ENCODE results near the gene ITK.
"Not testable (repeated sequence)": the region's sequence is repeated elsewhere in the genome, so short reads cannot be mapped to it uniquely, and the experiment has no call there.

The ITK gene

DNA sequence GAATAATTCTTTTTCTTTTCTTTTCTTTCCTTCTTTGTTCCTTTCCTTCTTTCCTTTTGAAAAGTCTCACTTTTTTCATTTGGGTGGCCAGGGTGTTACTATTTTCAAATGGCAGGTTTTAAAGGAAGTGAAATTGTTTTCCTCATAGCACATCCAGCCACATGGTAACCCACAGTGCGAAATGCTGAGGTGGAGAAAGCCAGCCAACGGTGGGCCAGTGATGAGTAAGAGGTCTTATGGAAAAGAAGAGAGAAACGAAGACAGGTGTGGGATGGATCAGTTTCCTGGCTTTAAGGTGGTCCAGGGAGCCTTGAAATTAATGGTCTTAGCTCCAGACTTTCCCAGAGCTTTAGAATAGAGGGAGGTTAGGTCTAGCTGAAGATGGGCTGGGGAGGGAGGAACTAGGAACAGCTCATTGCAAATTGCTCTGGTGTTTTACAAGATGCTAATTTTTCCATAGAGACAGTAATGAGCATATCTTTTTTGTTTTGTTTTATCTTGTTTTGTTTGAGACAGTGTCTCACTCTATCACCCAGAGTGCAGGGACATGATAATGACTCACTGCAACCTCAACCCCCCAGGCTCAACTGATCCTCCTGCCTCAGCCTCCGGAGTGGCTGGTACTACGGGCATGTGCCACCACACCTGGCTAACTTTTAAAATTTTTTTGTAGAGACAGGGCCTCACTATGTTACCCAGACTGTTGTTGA, 17.8 kb downstream of the ITK start:
- no peak overlapping the region for H3K27ac ChIP-seq
- TF ChIP-seq ZFX (IDR thresholded peaks at IDR 0.05), result no peak
- TF ChIP-seq, protein P1, sequence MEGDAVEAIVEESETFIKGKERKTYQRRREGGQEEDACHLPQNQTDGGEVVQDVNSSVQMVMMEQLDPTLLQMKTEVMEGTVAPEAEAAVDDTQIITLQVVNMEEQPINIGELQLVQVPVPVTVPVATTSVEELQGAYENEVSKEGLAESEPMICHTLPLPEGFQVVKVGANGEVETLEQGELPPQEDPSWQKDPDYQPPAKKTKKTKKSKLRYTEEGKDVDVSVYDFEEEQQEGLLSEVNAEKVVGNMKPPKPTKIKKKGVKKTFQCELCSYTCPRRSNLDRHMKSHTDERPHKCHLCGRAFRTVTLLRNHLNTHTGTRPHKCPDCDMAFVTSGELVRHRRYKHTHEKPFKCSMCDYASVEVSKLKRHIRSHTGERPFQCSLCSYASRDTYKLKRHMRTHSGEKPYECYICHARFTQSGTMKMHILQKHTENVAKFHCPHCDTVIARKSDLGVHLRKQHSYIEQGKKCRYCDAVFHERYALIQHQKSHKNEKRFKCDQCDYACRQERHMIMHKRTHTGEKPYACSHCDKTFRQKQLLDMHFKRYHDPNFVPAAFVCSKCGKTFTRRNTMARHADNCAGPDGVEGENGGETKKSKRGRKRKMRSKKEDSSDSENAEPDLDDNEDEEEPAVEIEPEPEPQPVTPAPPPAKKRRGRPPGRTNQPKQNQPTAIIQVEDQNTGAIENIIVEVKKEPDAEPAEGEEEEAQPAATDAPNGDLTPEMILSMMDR (conservative IDR thresholded peaks at IDR 0.05), result no peak

DNA sequence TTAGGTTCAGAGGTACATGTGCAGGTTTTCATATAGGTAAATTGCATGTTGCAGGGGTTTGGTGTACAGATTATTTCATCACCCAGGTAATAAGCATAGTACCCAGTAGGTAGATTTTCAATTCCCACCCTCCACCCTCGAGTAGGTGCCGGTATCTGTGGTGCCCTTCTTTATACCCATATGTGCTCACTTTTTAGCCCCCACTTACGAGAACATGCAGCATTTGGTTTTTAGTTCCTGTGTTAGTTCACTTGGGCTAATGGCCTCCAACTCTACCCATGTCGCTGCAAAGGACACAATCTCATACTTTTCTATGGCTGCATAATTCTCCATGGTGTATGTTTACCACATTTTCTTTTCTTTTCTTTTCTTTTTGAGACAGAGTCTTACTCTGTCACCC, 21.2 kb downstream of the ITK start:
- H3K27ac ChIP-seq, result no peak overlapping the region
- TF ChIP-seq ZFX (IDR thresholded peaks at IDR 0.05), result no peak
- TF ChIP-seq, protein P1 (conservative IDR thresholded peaks at IDR 0.05), result no peak

DNA sequence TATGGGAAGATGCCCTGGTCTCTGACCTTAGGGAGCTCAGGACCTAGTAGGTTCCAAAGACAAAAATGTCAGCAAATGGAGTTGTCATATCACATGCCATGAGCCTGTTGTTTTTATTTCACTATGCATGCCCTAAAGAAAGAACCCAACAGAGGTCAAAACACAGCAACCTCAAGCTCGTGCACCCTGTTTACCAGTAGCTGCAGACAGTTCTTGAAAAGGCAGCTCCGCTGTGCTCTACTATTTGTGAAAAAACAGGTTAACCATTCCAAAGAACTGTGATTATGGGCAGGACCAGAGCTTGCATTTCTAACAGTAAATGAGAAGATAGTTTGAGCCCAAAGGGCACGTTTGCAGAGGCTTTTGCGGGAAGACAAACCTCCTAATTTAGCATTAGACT, 22.8 kb downstream of the ITK start:
- TF ChIP-seq ZFX (IDR thresholded peaks at IDR 0.05), result no peak
- TF ChIP-seq, protein P1 (conservative IDR thresholded peaks at IDR 0.05), result no peak
- no peak overlapping the region for H3K27ac ChIP-seq

DNA sequence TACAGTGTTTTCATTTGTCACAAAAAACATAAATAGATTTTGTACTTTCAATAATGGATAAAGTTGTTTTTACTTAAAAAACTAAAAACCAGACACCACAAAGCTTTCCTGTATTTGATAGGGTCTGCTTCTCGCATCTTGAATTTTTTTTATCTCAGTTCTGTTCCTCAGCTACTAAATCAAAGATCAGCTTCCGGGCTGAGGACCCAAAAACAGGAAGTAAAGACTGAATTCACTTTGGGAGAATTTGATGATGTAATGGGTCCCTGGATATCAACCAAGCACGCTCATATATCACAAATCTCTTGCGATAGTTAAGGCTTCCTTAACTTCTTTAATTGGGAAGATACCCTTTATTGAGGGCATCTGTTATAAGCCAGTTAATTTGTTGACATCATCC, 24.1 kb downstream of the ITK start:
- TF ChIP-seq, protein P1 (conservative IDR thresholded peaks at IDR 0.05), result no peak
- TF ChIP-seq ZFX (IDR thresholded peaks at IDR 0.05), result no peak
- no peak overlapping the region for H3K27ac ChIP-seq

DNA sequence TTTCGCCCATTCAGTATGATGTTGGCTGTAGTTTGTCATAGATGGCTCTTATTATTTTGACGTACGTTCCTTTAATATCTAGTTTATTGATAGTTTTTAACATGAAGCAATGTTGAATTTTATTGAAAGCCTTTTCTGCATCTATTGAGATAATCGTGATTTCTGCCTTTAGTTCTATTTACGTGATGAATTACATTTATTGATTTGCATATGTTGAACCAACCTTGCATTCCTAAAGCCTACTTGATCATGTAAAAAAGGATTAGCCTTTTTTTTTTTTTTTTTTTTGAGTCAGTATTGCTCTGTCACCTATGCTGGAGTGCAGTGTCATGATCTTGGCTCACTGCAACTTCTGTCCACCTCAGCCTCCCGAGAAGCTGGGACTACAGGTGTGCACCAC, 25.1 kb downstream of the ITK start:
- TF ChIP-seq, protein P1 (conservative IDR thresholded peaks at IDR 0.05), result no peak
- no peak for TF ChIP-seq ZFX (IDR thresholded peaks at IDR 0.05)
- H3K27ac ChIP-seq, result no peak overlapping the region

DNA sequence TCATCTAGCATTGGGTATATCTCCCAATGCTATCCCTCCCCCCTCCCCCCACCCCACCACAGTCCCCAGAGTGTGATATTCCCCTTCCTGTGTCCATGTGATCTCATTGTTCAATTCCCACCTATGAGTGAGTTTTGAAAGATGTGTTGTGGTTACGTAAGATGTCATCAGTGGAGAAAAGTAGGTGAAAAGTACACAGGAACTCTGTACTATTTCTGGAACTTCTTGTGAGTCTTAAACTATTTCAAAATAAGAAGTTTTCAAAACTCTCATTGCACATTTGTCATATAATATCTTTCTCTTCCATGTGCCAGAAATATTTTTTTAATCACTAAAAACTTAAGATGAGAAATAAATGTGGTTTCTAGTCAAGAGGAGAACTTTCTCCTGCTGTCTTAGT, 30.0 kb downstream of the ITK start:
- not testable (repeated sequence) for H3K27ac ChIP-seq

DNA sequence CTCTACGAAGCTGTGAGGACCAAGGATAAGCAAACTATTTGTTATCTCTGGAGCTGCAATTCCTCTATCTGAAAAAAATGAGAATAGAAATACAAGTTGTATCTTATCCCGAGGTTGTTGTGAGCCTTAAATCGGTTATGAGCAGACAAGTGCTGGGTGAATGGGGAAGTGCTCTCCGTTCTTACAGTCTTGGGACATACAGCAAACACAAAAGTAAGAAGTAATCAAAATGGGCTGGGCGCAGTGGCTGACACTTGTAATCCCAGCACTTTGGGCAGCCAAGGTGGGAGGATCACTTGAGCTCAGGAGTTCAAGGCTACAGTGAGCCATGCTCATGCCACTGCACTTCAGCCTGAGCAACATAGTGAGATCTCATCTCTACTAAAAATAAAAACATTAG, 31.7 kb downstream of the ITK start:
- TF ChIP-seq ZFX (IDR thresholded peaks at IDR 0.05), result no peak
- TF ChIP-seq, protein P1 (conservative IDR thresholded peaks at IDR 0.05), result no peak
- no peak overlapping the region for H3K27ac ChIP-seq
